ENCODE data around the gene UPP2.

The UPP2 gene

DNA sequence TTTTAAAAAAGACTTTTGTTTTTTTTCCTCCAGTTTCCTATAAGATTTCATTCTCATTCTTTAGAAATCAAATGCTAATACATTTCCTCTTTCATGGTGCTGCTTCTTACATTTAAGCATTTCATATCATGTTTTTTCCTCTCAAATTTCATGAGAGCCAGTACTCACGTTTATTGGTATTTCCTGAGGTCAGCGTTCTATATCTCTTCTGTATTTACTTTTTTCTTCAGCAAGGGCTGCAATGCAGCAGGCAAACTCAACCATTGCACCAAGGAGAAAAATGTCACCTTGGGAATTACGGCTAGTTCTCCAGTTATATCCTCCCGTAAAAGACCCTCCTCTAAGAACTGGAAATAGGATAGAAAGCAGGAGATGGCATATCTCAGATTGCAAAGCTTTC, 32.4 kb downstream of the UPP2 start:
- H3K36me3 Mint-ChIP-seq (ENCODE audit: low read depth), result no peaks in the 10 kb centered on the region
- no peaks in the 10 kb centered on the region for H3K9me3 Mint-ChIP-seq
- H3K27me3 Mint-ChIP-seq (ENCODE audit: low read depth, poor library complexity), result peaks cover 2% of the 10 kb centered on the region
- DNase-seq, result no peak
- H3K27ac Mint-ChIP-seq, result no peak overlapping the region
- TF ChIP-seq, protein P1, sequence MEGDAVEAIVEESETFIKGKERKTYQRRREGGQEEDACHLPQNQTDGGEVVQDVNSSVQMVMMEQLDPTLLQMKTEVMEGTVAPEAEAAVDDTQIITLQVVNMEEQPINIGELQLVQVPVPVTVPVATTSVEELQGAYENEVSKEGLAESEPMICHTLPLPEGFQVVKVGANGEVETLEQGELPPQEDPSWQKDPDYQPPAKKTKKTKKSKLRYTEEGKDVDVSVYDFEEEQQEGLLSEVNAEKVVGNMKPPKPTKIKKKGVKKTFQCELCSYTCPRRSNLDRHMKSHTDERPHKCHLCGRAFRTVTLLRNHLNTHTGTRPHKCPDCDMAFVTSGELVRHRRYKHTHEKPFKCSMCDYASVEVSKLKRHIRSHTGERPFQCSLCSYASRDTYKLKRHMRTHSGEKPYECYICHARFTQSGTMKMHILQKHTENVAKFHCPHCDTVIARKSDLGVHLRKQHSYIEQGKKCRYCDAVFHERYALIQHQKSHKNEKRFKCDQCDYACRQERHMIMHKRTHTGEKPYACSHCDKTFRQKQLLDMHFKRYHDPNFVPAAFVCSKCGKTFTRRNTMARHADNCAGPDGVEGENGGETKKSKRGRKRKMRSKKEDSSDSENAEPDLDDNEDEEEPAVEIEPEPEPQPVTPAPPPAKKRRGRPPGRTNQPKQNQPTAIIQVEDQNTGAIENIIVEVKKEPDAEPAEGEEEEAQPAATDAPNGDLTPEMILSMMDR (IDR thresholded peaks at IDR 0.05), result no peak
- H3K4me1 Mint-ChIP-seq, result no peaks in the 10 kb centered on the region
- no peak overlapping the region for H3K4me3 Mint-ChIP-seq

DNA sequence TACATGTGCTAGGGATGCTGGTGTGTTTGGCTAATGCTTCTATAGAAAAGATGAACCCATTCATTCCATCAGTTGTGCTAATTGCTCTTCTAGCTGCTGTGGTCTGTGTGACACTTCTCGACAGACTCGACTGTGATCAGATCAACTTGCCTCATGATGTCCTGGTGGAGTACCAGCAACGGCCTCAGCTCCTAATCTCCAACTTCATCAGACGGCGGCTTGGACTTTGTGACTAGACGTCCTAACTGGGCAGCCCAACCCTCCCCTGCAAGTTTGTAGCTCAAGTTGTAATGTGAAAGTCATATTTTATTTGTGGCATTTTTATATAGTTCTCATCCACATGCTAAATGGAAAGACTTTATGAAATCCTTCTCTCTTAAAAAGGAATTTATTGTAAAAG, 33.0 kb downstream of the UPP2 start:
- Mint-ChIP-seq H3K4me1 (no peaks in the 10 kb centered on the region), H3K4me3 (no peak overlapping the region), H3K27me3 (ENCODE audit: low read depth, poor library complexity) (peaks cover 2% of the 10 kb centered on the region), H3K9me3 (no peaks in the 10 kb centered on the region), H3K36me3 (ENCODE audit: low read depth) (no peaks in the 10 kb centered on the region), H3K27ac (no peak overlapping the region)
- TF ChIP-seq, protein P1 (IDR thresholded peaks at IDR 0.05), result no peak
- DNase-seq, result no peak

DNA sequence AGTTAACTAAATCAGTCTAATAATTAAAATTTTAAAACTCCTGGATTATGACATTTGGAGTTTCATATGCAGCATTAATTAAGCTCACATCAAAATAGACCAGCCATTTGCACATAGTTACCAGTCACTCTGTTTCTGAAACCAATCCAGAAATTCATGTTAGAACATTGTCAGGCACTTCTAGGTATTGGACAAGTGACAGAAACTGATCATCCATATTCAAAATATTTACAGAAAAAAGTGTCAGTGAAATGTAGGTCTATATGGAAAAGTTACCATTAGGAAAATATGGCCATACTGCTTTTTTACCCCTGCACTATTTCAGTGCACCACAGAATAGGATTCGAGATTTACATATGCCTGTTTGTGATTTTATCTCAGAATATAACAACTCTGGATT, 33.4 kb downstream of the UPP2 start:
- H3K27ac Mint-ChIP-seq, result no peak overlapping the region
- no peak overlapping the region for H3K4me3 Mint-ChIP-seq
- TF ChIP-seq, protein P1 (IDR thresholded peaks at IDR 0.05), result no peak
- H3K4me1 Mint-ChIP-seq, result no peaks in the 10 kb centered on the region
- no peaks in the 10 kb centered on the region for H3K36me3 Mint-ChIP-seq (ENCODE audit: low read depth)
- peaks cover 2% of the 10 kb centered on the region for H3K27me3 Mint-ChIP-seq (ENCODE audit: low read depth, poor library complexity)
- H3K9me3 Mint-ChIP-seq, result no peaks in the 10 kb centered on the region
- no peak for DNase-seq

DNA sequence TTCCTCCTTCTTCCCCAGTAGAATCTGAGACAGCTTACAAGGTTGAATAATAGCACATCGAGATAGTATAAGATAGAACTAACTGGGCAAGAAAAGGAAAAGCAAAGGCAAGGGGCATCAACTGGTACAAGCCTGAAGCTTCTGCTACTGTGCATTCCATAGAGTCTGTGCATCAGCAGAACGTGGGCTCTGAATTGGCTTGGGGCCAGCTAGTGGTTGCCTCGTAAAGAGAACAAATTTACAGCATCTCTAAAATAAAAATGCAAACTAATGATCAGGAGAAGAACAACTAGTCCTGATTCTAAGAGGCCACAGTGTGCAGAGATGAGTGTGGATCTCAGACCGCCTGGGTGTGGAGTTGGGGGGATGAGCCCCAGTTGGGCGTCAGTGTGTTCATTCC, 36.6 kb downstream of the UPP2 start:
- TF ChIP-seq, protein P1 (IDR thresholded peaks at IDR 0.05), result no peak
- H3K9me3 Mint-ChIP-seq, result no peaks in the 10 kb centered on the region
- DNase-seq, result no peak
- H3K4me3 Mint-ChIP-seq, result no peak overlapping the region
- no peaks in the 10 kb centered on the region for H3K36me3 Mint-ChIP-seq (ENCODE audit: low read depth)
- H3K27ac Mint-ChIP-seq, result no peak overlapping the region
- peaks cover 2% of the 10 kb centered on the region for H3K27me3 Mint-ChIP-seq (ENCODE audit: low read depth, poor library complexity)
- no peaks in the 10 kb centered on the region for H3K4me1 Mint-ChIP-seq

DNA sequence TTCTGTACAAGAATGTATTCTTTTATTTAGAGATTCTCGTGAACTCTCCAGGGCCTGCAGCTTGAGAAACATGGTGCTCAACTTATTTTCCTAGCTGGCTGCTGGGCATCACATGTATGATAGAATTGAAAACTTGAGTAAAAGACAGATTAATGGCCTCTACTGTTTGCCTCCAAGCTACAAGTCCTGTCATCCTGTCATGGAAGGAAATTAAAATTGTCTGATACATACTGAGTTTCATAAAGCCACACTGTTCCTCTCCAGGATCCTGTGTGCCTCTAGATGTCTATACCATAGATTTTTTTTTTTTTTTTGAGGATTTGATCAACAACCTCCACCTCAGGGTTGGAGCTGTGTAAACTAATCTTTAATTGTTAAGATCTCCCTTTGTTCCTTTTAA, 38.5 kb downstream of the UPP2 start:
- Mint-ChIP-seq H3K4me1 (no peaks in the 10 kb centered on the region), H3K27me3 (ENCODE audit: low read depth, poor library complexity) (peaks cover 2% of the 10 kb centered on the region), H3K9me3 (no peaks in the 10 kb centered on the region), H3K4me3 (no peak overlapping the region), H3K27ac (no peak overlapping the region), H3K36me3 (ENCODE audit: low read depth) (no peaks in the 10 kb centered on the region)
- TF ChIP-seq, protein P1 (IDR thresholded peaks at IDR 0.05), result no peak
- no peak for DNase-seq

DNA sequence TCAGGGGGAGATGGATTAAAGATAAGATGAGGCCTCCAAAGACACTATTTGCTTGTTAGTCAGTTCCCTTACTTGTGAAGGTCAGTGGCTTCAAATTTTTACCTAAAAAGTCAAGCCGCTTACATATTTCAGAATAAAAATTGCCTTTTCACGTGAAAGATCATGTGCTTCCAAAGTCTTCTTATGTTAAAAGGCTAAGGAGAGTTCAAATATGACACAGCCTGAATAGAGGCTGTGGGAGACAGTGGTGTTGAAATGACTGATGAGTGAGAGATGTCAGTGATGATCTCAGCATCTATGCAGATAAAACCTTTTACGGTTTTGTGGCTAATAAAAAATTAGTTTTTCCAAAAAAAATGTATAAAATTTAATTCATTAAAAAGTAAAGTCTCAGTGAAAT, 40.5 kb downstream of the UPP2 start:
- TF ChIP-seq, protein P1 (IDR thresholded peaks at IDR 0.05), result no peak
- peaks cover 9% of the 10 kb centered on the region for H3K9me3 Mint-ChIP-seq
- H3K27ac Mint-ChIP-seq, result no peak overlapping the region
- no peak overlapping the region for H3K4me3 Mint-ChIP-seq
- no peaks in the 10 kb centered on the region for H3K27me3 Mint-ChIP-seq (ENCODE audit: low read depth, poor library complexity)
- no peaks in the 10 kb centered on the region for H3K36me3 Mint-ChIP-seq (ENCODE audit: low read depth)
- DNase-seq, result no peak
- H3K4me1 Mint-ChIP-seq, result no peaks in the 10 kb centered on the region

All from nephron progenitor cell (in vitro differentiated cells).